ENCODE data around the gene CWC15.
"Not testable (repeated sequence)": the region's sequence is repeated elsewhere in the genome, so short reads cannot be mapped to it uniquely, and the experiment has no call there.

Gene CWC15

DNA sequence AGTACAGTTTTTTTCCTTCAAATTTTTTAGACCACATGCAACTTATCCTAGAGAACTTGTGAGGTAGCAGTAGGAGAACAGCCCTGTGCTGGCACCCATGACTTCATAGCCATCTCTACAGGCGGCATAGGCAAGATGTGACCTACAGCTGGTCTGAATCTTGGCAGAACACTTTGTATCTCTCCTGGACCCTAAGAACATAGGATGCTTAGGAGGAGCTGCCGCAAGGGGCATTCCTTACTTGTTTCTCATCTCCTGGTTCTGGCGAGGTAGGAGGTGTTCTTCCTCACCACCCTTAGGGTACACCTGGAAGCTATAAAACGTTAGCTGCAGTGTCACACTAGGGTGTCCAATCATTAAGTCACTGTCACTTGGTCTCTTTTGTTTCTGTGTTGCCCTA lies 16.4 kb downstream of the CWC15 start:
- no peak for DNase-seq (ENCODE audit: low read depth in 1 of 2, low spot score in 1 of 2)

DNA sequence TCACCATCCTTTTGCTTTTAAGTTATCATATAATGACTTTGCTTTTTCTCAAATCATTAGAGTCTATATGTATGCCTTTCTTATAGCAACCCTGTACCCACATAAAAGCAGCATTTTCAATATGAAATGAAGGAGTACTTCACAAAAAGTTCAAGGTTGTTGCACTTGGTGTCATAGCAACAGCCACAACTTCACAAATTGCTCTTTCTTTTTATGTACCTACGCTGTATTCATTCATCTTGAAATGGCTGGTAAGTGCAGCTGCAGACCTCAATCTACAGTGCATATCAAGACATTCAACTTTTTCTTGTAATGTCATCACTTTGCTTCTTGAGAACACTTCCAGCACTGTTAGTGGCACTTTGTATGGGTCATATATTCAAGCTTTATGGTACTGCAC lies 18.6 kb downstream of the CWC15 start:
- no peak for DNase-seq (ENCODE audit: low read depth in 1 of 2, low spot score in 1 of 2)

DNA sequence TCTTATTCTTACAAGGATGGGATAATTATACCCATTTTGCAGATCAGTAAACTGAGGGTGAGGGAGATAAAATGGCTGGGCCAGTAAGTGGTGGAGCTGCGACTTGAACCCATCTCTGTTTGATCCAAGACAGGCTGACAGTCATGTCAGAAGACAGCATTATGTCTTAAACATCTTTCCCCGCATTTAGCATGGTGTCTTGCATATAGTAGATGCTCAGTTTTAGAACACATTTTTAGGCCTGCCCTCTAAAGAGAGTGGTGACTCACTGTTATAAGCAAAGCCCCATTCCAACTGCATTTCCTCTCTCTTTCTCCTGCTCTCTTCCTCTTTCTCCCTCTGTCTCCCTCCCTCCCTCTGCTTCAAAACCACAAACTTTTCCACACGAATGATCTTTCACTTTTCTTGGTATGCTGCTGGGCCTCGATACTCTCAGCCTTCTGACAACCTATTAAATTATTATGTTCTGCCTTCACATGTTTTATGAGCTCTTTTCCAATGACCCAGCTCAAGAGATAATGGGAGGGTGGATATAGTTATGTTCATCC lies 25.2 kb downstream of the CWC15 start:
- DNase-seq (ENCODE audit: low read depth in 1 of 2, low spot score in 1 of 2), result no peak

DNA sequence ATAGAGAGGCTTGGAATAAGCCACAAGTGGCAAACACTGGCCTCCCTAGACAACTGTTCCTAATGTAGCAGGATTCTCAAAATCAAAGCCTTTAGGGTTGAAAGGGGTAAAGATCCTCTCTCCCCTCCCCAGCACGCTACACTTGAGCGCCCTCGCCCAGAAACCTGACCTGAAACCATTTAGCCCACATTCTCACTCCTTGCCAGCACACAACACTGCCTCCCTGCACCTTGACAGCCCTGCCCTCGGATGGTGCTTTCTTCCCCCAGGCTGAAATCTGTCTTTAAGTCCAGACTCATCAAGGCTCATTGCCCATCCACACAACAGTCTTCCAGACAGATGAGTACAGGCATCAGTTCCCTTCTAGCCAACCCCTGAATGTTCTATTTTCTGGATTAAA lies 26.5 kb downstream of the CWC15 start:
- DNase-seq (ENCODE audit: low read depth in 1 of 2, low spot score in 1 of 2), result no peak

GRCh38 chr11:94941131-94941530 lies 32.2 kb downstream of the CWC15 start:
- DNase-seq (ENCODE audit: low read depth in 1 of 2, low spot score in 1 of 2), result no peak

GRCh38 chr11:94939346-94939745 lies 34.0 kb downstream of the CWC15 start:
- no peak for DNase-seq (ENCODE audit: low read depth in 1 of 2, low spot score in 1 of 2)

DNA sequence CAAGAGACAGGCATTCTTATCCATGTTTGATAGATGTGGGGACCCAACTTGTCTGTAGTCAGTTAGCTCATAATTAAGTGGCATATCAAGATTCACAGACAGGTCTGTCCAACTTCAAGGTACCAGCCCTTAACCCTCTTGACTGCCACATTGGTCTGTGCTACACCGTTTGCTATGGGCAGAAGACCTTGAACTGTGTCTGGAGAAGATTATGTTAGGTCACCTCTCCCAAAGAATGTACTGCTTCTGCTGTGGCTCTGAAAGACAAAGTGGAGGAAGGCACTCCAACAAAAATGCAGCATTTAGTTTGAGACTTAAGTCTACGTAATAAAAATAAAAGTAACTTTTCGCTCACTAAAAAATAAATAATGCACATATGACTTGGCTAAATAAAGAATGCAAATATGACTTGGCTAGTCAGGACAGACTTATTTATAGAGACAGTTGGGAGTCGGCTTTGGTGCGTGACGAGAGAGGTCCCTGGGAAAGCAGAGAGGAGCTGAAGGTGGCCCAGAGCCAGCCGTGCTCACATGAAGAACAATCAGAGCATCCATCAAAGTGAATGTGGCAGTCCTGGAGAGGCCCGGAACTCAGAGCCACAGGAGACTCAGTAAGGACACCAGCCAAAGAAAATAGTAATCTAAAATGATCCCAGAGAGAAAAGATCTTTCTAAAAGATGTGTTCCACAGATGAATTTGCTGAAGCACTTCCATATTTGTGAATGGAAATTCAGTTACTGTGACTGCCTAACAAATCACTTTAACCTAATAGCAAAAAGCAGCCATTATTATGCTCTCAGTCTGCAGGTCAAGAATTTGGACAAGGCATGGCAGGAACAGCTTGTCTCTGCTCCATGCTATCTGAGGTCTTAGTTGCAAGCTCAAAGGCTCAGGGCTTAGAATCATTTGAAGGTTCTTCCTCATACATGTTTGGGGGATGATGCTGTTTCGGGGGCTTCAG lies 35.0 kb downstream of the CWC15 start:
- no peak for DNase-seq (ENCODE audit: low read depth in 1 of 2, low spot score in 1 of 2)

DNA sequence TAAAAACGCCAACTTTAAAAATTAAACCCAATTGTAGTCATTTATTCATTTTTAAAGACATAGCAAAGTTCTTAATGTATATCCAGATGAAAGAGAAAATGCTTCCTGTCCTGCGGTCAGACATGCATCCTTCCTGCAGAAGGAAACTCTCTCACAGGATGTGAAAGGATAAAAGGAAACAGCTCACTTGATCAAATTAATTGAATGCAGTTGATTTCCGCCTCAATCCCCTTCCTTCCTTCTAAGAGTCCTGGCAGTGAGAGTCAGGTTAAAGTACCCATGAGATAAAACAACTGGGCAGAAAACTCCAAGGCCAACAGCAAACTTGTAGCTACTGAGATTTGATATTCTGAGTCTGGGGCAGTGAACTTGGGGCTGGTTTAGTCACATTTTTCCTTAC lies 38.5 kb downstream of the CWC15 start:
- no peak for DNase-seq (ENCODE audit: low read depth in 1 of 2, low spot score in 1 of 2)

- DNase-seq (ENCODE audit: low read depth in 1 of 2, low spot score in 1 of 2), result no peak
Measured at GRCh38 chr11:94934362-94934761, 39.0 kb downstream of the CWC15 start.

GRCh38 chr11:94933223-94934130 lies 39.9 kb downstream of the CWC15 start:
- DNase-seq (ENCODE audit: low read depth in 1 of 2, low spot score in 1 of 2), result no peak

DNA sequence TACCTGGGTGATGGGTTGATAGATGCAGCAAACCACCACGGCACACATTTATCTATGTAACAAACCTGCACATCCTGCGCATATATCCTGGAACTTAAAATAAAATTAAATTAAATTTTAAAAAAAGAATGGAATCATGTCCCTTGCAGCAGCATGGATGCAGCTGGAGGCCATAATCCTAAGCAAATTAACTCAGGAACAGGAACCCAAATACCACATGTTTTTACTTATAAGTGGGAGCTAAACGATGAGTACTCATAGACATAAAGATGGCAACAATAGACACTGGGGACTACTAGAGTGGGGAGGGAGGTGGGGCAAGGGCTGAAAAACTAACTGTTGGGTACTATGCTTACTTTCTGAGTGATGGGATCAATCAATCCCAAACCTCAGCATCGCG lies 40.9 kb downstream of the CWC15 start:
- DNase-seq (ENCODE audit: low read depth in 1 of 2, low spot score in 1 of 2), result no peak

- DNase-seq (ENCODE audit: low read depth in 1 of 2, low spot score in 1 of 2), result not testable (repeated sequence)
Measured at GRCh38 chr11:94932072-94932471, 41.3 kb downstream of the CWC15 start.

- no peak for DNase-seq (ENCODE audit: low read depth in 1 of 2, low spot score in 1 of 2)
Measured at GRCh38 chr11:94928117-94928990, 45.0 kb downstream of the CWC15 start.

DNA sequence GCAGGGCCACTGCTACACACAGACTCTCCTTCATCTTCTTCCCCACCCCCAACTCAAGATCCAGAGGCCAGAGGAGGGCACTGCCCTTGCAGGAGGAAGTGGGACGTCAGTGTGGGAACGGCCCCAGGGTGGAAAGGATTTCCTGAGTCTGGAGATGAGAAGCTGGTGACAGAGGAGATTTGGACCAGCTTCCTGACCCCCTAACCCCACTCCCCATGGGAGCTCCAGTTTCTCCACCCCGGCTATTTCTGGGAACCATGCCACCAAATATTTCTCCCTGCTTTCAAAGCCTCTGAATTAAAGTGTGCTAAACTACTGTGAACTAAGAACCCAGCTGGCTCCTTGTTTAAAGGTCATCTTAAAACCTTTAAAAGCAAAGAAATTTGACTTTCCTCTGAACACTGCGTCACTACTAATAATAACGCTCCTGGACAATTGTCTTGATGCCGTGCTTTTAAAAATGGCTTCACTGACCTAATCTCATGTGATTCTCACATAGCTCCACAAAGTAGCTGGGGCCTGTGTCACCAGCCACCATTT lies 46.6 kb downstream of the CWC15 start:
- DNase-seq (ENCODE audit: low read depth in 1 of 2, low spot score in 1 of 2), result no peak

GRCh38 chr11:94926271-94926625 lies 47.1 kb downstream of the CWC15 start:
- no peak for DNase-seq (ENCODE audit: low read depth in 1 of 2, low spot score in 1 of 2)

GRCh38 chr11:94925422-94926270 lies 47.7 kb downstream of the CWC15 start:
- no peak for DNase-seq (ENCODE audit: low read depth in 1 of 2, low spot score in 1 of 2)

- no peak for DNase-seq (ENCODE audit: low read depth in 1 of 2, low spot score in 1 of 2)
Measured at GRCh38 chr11:94924612-94925011, 48.7 kb downstream of the CWC15 start.

GRCh38 chr11:94924171-94924572 lies 49.2 kb downstream of the CWC15 start:
- DNase-seq (ENCODE audit: low read depth in 1 of 2, low spot score in 1 of 2), result no peak

DNA sequence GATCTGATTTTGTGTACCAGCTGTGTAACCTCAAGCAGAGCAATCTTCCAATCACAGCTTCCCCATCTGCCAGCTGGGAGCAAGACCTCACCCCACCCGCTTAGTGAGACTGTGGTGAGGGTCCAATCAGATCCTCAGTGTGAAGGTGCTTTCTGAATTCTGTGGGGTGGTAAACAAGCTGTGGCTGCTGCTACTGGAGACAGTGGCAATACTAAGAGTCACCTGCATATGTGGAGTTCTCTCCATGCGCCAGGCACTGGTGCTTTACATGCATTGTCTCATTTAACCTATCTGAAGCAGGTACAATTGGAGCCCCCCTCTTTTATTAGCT lies 50.4 kb downstream of the CWC15 start:
- no peak for DNase-seq (ENCODE audit: low read depth in 1 of 2, low spot score in 1 of 2)

Data from activated CD4-positive, alpha-beta T cell treated with anti-CD3 and anti-CD28 coated beads, Interleukin-2, amount 50 U/mL, for 24 hours (primary cell).